HG03378 (cell line): ENCODE data around the gene EPB41.
"Not testable (repeated sequence)": the region's sequence is repeated elsewhere in the genome, so short reads cannot be mapped to it uniquely, and the experiment has no call there.

ENCODE experiments used
- ATAC-seq: cut with Tn5 transposase; IDR thresholded peaks from one replicate; pipeline ENCODE4 v1.9.1; 2021; ENCODE audit warnings: mild to moderate bottlenecking, moderate library complexity; ENCODE audit not compliant: unreplicated experiment

Gene EPB41

GRCh38 chr1:28926629-28927265 is 12.4 kb downstream of the EPB41 start:
- peak; percentile 83 for ATAC-seq

- no peak for ATAC-seq
These were observed 12.9 kb downstream of the EPB41 start for GRCh38 chr1:28927266-28927647.

- ATAC-seq, result no peak
These were observed 13.4 kb downstream of the EPB41 start for GRCh38 chr1:28927648-28928313.

GRCh38 chr1:28928314-28928941 is 14.1 kb downstream of the EPB41 start:
- no peak for ATAC-seq

- ATAC-seq, result no peak
These were observed 18.9 kb downstream of the EPB41 start for GRCh38 chr1:28933277-28933676.

- ATAC-seq, result no peak
These were observed 19.5 kb downstream of the EPB41 start for GRCh38 chr1:28933918-28934317.

GRCh38 chr1:28934676-28935075 is 20.3 kb downstream of the EPB41 start:
- ATAC-seq, result no peak

- ATAC-seq, result no peak
These were observed 20.9 kb downstream of the EPB41 start for GRCh38 chr1:28935293-28935692.

GRCh38 chr1:28936094-28936493 is 21.7 kb downstream of the EPB41 start:
- no peak for ATAC-seq

- no peak for ATAC-seq
These were observed 22.2 kb downstream of the EPB41 start for GRCh38 chr1:28936528-28936927.

GRCh38 chr1:28943581-28943980 is 29.2 kb downstream of the EPB41 start:
- not testable (repeated sequence) for ATAC-seq

GRCh38 chr1:28950006-28950405 is 35.6 kb downstream of the EPB41 start:
- ATAC-seq, result no peak

GRCh38 chr1:28950449-28950848 is 36.1 kb downstream of the EPB41 start:
- ATAC-seq, result no peak

GRCh38 chr1:28954126-28954726 is 39.9 kb downstream of the EPB41 start:
- no peak for ATAC-seq

- ATAC-seq, result no peak
These were observed 41.7 kb downstream of the EPB41 start for GRCh38 chr1:28956038-28956464.

- ATAC-seq, result not testable (repeated sequence)
These were observed 47.9 kb downstream of the EPB41 start for GRCh38 chr1:28962114-28962831.

GRCh38 chr1:28965271-28965870 is 51.0 kb downstream of the EPB41 start:
- ATAC-seq, result no peak

- ATAC-seq, result no peak
These were observed 52.2 kb downstream of the EPB41 start for GRCh38 chr1:28966617-28967016.

GRCh38 chr1:28971980-28972771 is 57.8 kb downstream of the EPB41 start:
- ATAC-seq, result no peak
